GM20000 (cell line): ENCODE results near the gene CEP85L.
A peak's percentile ranks its signal among the peaks of the same experiment; 100 is the strongest.

ENCODE experiments used
- DNase-seq: peaks from one replicate; pipeline ENCODE4 v3.0.0; 2012; ENCODE audit warnings: low spot score
- CTCF ChIP-seq: IDR thresholded peaks from 2 replicates; pipeline ENCODE4 v1.5.1; 2012; ENCODE audit warnings: mild to moderate bottlenecking, control low read depth; ENCODE audit errors: extremely low read depth, missing control alignments

The CEP85L gene

DNA sequence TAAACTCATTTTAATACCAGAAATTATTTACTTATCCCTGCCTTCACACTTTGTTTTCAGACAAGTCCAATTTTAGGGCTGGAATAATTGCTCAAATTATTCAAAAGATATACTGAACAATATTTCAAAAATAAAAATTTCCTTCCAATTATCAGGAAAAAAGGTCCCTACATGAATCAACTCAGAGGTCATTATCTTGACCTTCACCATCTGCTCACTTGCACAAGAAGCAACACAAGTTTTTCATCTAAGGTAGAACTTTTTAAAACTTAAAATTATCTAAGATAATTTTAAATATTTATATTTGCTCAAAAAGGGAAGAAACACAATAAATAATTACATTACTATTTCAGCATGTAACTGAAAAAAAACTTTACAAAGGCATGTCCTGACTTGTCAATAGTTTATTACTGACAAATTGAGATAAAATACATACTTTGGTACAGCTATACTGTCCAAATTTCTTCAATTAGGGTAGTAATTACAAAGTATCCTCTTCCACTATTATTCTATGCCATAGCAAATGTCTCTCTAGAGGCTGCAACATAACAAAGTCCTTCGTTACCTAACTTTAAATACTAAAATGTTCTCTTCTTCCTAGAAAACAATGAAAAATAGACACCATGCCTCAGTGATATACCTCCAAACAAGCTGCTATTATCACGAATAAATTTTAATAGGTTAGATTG is 2.4 kb downstream of the CEP85L start:
- no peak for TF ChIP-seq CTCF

GRCh38 chr6:118646977-118647376 is 4.4 kb downstream of the CEP85L start:
- no peak for DNase-seq
- no peak for TF ChIP-seq CTCF

More for the DNA sequence above, 2.4 kb downstream of the CEP85L start:
- DNase-seq: no peak

- TF ChIP-seq CTCF: no peak
- no peak for DNase-seq
Measured at GRCh38 chr6:118645395-118645794, 6.0 kb downstream of the CEP85L start.

DNA sequence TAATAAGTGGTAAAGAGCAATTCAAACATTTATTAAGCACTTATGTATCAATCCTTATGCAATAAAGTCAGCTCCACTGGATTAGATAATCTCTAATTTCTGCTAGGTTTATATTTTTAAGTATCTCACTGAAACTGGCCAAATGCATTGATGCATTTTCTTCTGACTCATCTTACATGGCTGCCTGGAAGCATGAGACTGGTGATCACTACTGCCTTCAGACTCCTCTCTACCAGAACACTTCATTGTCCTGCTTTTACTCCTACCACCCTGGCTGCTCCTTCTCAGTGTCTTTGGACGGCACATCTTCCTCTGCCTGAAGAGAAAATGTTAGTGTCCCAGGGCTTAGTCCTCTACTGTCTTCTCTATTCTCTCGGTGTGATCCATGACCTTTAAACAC is 7.4 kb downstream of the CEP85L start:
- no peak for TF ChIP-seq CTCF
- no peak for DNase-seq

DNA sequence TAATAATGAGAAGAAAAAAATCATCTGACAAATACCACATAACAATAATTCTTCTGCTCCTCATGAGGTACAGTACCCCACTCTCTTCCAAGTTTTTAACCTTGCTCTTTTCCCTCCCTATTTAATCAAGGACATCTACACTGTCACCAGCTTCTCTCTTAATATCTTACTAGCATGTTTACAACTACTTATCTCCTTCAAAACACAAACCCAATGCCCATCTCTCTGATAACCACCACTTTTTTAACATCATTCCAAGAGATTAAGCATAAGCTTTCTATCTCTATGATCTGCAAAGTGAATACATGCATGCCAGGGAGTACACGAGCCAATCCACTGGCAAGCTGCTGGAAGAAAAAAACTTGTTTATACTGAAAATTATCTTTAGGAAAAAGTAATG is 10.3 kb downstream of the CEP85L start:
- DNase-seq: no peak
- no peak for TF ChIP-seq CTCF

DNA sequence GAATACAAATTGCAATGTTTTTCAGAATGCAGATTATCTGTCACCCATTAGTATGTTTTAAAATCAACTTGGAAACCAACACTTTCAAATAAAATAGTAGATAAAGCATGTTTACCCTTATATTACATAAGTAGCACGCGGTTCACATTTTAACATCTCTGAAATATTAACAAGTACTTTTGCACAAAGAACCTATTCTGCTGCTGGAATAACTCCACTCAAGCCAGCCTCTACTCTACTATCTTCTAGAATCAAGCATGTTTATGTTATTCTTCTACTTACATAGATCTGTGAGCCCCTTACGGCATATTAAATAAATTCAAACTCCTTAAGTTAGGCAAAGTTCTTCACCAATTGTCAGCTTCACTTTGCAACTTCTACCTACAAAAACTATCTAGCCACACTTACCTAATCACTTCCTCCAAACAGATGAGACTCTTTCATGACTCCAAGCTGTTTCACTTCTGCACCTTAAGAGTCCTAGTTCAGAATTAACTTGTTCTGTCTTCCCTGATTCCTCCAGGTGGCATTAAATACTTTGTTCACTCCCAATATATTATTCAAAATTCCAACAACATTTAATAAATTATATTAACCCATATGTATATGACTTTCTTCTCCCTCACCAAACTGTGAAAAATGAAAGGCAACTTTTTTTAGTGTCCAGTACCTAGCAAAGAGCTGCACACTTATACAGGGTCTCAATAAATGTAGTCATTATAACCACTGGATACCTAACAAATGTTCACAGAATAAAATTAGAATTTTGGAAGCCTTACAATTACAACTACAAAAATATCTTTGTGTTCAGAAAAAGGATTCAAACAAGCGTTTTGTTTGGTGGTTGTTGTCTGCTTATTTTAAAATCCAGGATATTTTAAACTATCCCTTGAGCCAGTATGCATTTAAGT is 12.1 kb downstream of the CEP85L start:
- TF ChIP-seq CTCF: no peak
- peak; percentile 23 for DNase-seq

DNA sequence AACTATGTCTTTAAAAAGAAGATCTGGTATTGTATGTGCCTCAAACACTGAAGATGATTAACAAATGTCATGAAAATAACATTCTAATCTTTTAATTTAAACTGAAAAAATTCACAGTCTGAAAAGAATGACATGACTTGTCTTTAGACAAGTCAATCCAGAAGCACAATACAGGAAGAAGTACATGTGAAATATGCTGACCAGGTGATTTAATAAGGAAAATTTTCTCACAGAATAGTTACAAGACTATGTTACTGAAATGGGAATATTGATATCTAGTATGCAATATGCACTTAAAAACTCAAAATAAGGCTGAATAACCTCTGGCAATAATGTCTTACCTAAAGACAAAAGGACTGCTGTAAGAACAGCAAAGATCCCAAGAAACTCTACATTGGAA is 13.1 kb downstream of the CEP85L start:
- DNase-seq: no peak
- no peak for TF ChIP-seq CTCF
